K562 (cell line): ENCODE data around the gene GPRIN1. TPM values are rescaled to one million over a fixed set of nuclear protein-coding genes. Genes with fewer than 3 reads are reported as not detected.

ENCODE experiments used
- ATAC-seq: fragments of 200-7000 bp; cut with Tn5 transposase; 3 replicates; pipeline ENCODE4 v1.9.1; 2020; ENCODE audit warnings: moderate library complexity
- BruUV-seq: library from RNA; stranded (reverse); fragments of 400-500 nt; replicated peaks from 2 replicates; lab custom pipeline; 2021; lab: Mats Ljungman, UMichigan
- CTCF ChIA-PET: fragments of 300-600 bp; formaldehyde crosslinking; extraction: SDS; loops from one replicate; lab custom pipeline; 2021; ENCODE audit warnings: low intra/inter-chr PET ratio; lab: Yijun Ruan, JAX
- POLR2A ChIA-PET: fragments of 300-600, 350-650 bp; sonication (Branson Sonifier 250); formaldehyde crosslinking; extraction: SDS; loops from one replicate; lab custom pipeline; 2021; ENCODE audit warnings: antibody characterized with exemption, inconsistent platforms; lab: Yijun Ruan, JAX
- DNase-seq, 4 experiments: peaks; one replicate each; pipeline versions ENCODE4 v3.0.0 to v3.0.0-alpha.2; 2011 to 2018; ENCODE audit warnings: low spot score in 3 of 4, mixed read lengths in 3 of 4; ENCODE audit errors: extremely low read depth in 1 of 4
- FAIRE-seq: peaks from 2 replicates; lab custom pipeline; 2011; peaks lifted over from hg19 to GRCh38; lab: Jason Lieb, UNC
- H2AFZ ChIP-seq: 2 replicates; pipeline ENCODE4 v1.6.0; 2011; ENCODE audit warnings: low read depth, low read length, control low read depth, inconsistent platforms
- H3K27ac ChIP-seq: fragments of 200-600 bp; 3 replicates; pipeline ENCODE4 v1.8.0; 2011; ENCODE audit warnings: low read depth, mild to moderate bottlenecking, control low read depth, inconsistent platforms, low read length, moderate library complexity, mixed read lengths; ENCODE audit errors: extremely low read depth
- H3K27me3 ChIP-seq, 2 experiments: fragments of 300-600 bp in 1 of 2; 2 replicates in 1 of 2; 3 replicates in 1 of 2; pipeline versions ENCODE4 v1.6.0 to v1.8.0; 2011; ENCODE audit warnings: inconsistent platforms in 2 of 2, low read length in 2 of 2, mild to moderate bottlenecking in 1 of 2, mixed read lengths in 1 of 2, moderate library complexity in 1 of 2; ENCODE audit not compliant: control insufficient read depth in 2 of 2, insufficient read depth in 2 of 2
- H3K36me3 ChIP-seq: fragments of 300-600 bp; 3 replicates; pipeline ENCODE4 v1.8.0; 2011; ENCODE audit warnings: mild to moderate bottlenecking, low read length, inconsistent platforms; ENCODE audit not compliant: control insufficient read depth, insufficient read depth
- H3K4me1 ChIP-seq, 2 experiments: fragments of 200-600 bp in 1 of 2; replicated peaks in 1 of 2; 2 replicates in 1 of 2; 3 replicates in 1 of 2; pipeline versions ENCODE4 v1.5.1 to v1.8.0; 2011; ENCODE audit warnings: inconsistent platforms in 2 of 2, low read length in 2 of 2, mild to moderate bottlenecking in 1 of 2, mixed read lengths in 1 of 2, moderate library complexity in 1 of 2; ENCODE audit not compliant: control insufficient read depth in 2 of 2, insufficient read depth in 2 of 2
- H3K4me2 ChIP-seq: 2 replicates; pipeline ENCODE4 v1.6.1; 2011; ENCODE audit warnings: low read length, control low read depth, inconsistent platforms, mixed read lengths; ENCODE audit not compliant: insufficient read depth
- H3K4me3 ChIP-seq: fragments of 200-600 bp; sonication (generic), shearing (Covaris generic); 2 replicates; pipeline ENCODE4 v1.5.1; 2016; ENCODE audit warnings: control low read depth, inconsistent platforms
- H3K79me2 ChIP-seq: fragments of 200-600 bp; 3 replicates; pipeline ENCODE4 v1.8.0; 2011; ENCODE audit warnings: low read length, inconsistent platforms; ENCODE audit not compliant: control insufficient read depth, insufficient read depth
- H3K9ac ChIP-seq, 2 experiments: 2 replicates each; pipeline versions ENCODE4 v1.6.0 to v1.6.1; 2011; ENCODE audit warnings: low read depth in 2 of 2, low read length in 2 of 2, control low read depth in 1 of 2, inconsistent platforms in 1 of 2, mild to moderate bottlenecking in 1 of 2, mixed read lengths in 1 of 2; ENCODE audit not compliant: insufficient read depth in 1 of 2
- H3K9me1 ChIP-seq: one replicate; pipeline ENCODE4 v1.6.0; 2011; ENCODE audit warnings: inconsistent platforms, mild to moderate bottlenecking, low read length, moderate library complexity; ENCODE audit not compliant: control insufficient read depth, insufficient read depth
- H3K9me3 ChIP-seq: replicated peaks from 2 replicates; pipeline ENCODE4 v1.5.1; 2011; ENCODE audit warnings: low read depth, low read length, inconsistent platforms; ENCODE audit not compliant: control insufficient read depth, insufficient read depth
- H4K20me1 ChIP-seq: replicated peaks from 2 replicates; pipeline ENCODE4 v1.6.1; 2011; ENCODE audit warnings: low read length, inconsistent platforms, mixed read lengths; ENCODE audit not compliant: control insufficient read depth, insufficient read depth
- BCOR ChIP-seq: fragments of 450-650 bp; IDR thresholded peaks from 2 replicates; pipeline ENCODE4 v1.6.1; 2016
- CBX3 ChIP-seq, 2 experiments: IDR thresholded peaks; 1 replicate in 1 of 2; 2 replicates in 1 of 2; pipeline ENCODE4 v1.6.1; 2012; ENCODE audit warnings: inconsistent platforms in 2 of 2, low read length in 2 of 2, borderline replicate concordance in 1 of 2, control low read depth in 1 of 2
- CHD4 ChIP-seq: fragments of 200-600 bp; sonication (generic); IDR thresholded peaks from 3 replicates; pipeline ENCODE4 v1.6.1; 2012; ENCODE audit warnings: low read depth, mild to moderate bottlenecking, mixed read lengths, low read length, inconsistent platforms; ENCODE audit not compliant: insufficient read depth, insufficient replicate concordance, poor library complexity, severe bottlenecking
- COPS2 ChIP-seq: fragments of 450-650 bp; conservative IDR thresholded peaks from 2 replicates; pipeline ENCODE4 v1.6.1; 2016; ENCODE audit warnings: mild to moderate bottlenecking, moderate library complexity
- ESRRA ChIP-seq: fragments of 450-650 bp; IDR thresholded peaks from 2 replicates; pipeline ENCODE4 v1.6.1; 2014; ENCODE audit warnings: low read depth, mild to moderate bottlenecking, moderate library complexity, borderline replicate concordance
- HDAC2 ChIP-seq: fragments of 450-650 bp; IDR thresholded peaks from 2 replicates; pipeline ENCODE4 v1.6.1; 2016; ENCODE audit warnings: mild to moderate bottlenecking
- NR3C1 ChIP-seq: sonication (generic); formaldehyde crosslinking; IDR thresholded peaks from 2 replicates; pipeline ENCODE4 v1.8.1; 2022; ENCODE audit warnings: missing genetic modification reagents
- RBM15 ChIP-seq: fragments of 200-400 bp; formaldehyde crosslinking; IDR thresholded peaks from 2 replicates; pipeline ENCODE4 v1.6.1; 2018; ENCODE audit warnings: mild to moderate bottlenecking, low read length, moderate library complexity; ENCODE audit not compliant: insufficient read depth
- RBM25 ChIP-seq: fragments of 200-400 bp; formaldehyde crosslinking; IDR thresholded peaks from 2 replicates; pipeline ENCODE4 v1.6.1; 2018; ENCODE audit warnings: low read length, low read depth, moderate library complexity; ENCODE audit not compliant: severe bottlenecking
- WGBS: fragments of 100-300 bp; shearing (Covaris generic); methylation state at CpG from one replicate; pipeline ENCODE4 v1.1.6; 2016; ENCODE audit warnings: low coverage, mixed read lengths; ENCODE audit not compliant: insufficient coverage; ENCODE audit errors: missing lambda C conversion rate; 5-methylcytosine and 5-hydroxymethylcytosine counted together
- in situ Hi-C: fragments of 300-500 bp; cut with MboI; formaldehyde crosslinking; loops from 4 replicates; pipeline ENCODE4 v1.15.0; 2018; ENCODE audit warnings: inconsistent platforms, mixed read lengths
- intact Hi-C: fragments of 100-400 bp; cut with micrococcal nuclease; formaldehyde crosslinking; loops from 2 replicates; pipeline ENCODE4 v1.14.2; 2022
- polyA plus RNA-seq, 8 experiments: library from polyadenylated mRNA; depleted of rRNA in 4 of 8; stranded (reverse) in 5 of 8; unstranded in 3 of 8; fragments of >200 nt; fragmentation: Nextera tagmentation in 2 of 8; fragmentation: Illumina TruSeq in 1 of 8; extraction: Ambion mirVana in 2 of 8; extraction: Trizol in 1 of 8; gene quantifications; 2 replicates each; pipeline versions ENCODE4 v1.2.1 to v1.2.3, GENCODE V29; 2011 to 2014; ENCODE audit warnings: inconsistent platforms in 1 of 8, missing spikeins in 1 of 8
- total RNA-seq, 7 experiments: library from RNA; depleted of rRNA in 6 of 7; stranded (reverse); fragments of >200 nt in 6 of 7; fragmentation: Illumina TruSeq in 2 of 7; extraction: Trizol in 2 of 7; gene quantifications; 2 replicates each; pipeline versions ENCODE4 v1.2.1 to v1.2.3, GENCODE V29; 2011 to 2021; ENCODE audit warnings: low replicate concordance in 1 of 7
- TF ChIP-seq, protein P1 (sequence below): fragments of 450-650 bp; IDR thresholded peaks from 2 replicates; pipeline ENCODE4 v1.7.0; 2016; ENCODE audit warnings: borderline replicate concordance
- TF ChIP-seq, protein P2 (sequence below): fragments of 250-450 bp; sonication (Bioruptor Pico); IDR thresholded peaks from 2 replicates; pipeline ENCODE4 v1.5.1; 2021; ENCODE audit warnings: mild to moderate bottlenecking

The GPRIN1 gene
- total and polyA plus RNA-seq, 9 of the 15 experiments (the other 6 are each of a cell fraction or from before 2014, with no cell fraction given), result 0.15 to 11.6 (median 4.4) TPM

DNA sequence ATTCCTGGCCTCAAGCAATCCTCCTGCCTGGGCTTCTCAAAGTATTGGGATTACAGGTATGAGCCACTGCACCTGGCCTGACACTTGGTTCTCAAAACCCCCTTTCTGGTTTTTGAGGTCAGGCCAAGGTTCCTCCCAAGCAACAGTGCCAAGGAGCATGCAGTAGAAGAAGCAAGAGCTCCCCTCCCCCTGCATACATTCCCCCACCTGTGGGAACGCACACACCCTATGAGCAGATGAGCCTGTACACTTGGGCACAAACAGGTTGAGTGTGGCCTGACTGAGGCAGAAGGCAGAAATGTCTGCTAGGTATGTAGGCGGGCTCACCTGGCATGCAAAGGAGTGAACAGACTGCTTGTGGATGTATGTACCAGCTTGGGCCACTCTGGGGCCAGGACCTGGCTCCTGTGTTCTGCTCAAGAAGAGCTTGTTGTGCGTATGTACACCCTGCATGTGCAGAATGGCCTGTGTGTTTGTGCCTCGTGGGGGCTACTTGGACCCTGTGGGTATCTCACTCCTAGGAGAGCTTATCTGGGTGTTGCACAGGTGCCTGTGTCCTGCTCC is 1.7 kb downstream of the GPRIN1 start:
- H3K9me3 ChIP-seq, result no peaks in the 10 kb centered on the region
- peaks cover 3% of the 10 kb centered on the region; the same call in 2 of the 3 replicates for H3K36me3 ChIP-seq
- in situ Hi-C loops (no loop called here), intact Hi-C loops (no loop called here)
- WGBS, result 72% methylated on average over 4 of the region's 4 CpGs
- H3K4me3 ChIP-seq, result no peak overlapping the region
- H3K27me3 ChIP-seq, result peaks cover 0 to 6% of the 10 kb centered on the region in 2 experiments; a peak in 1 of 5 replicates
- ChIA-PET CTCF (no interaction called here), POLR2A (interaction anchor here (0.6 to 0.9 kb wide), 3 partner anchors 12 to 45 kb away, joined by 3 to 4 read pairs (median 3); no protein-coding TSS in a partner anchor)
- H3K27ac ChIP-seq, result no peak overlapping the region
- no peak for ATAC-seq
- H4K20me1 ChIP-seq, result peaks cover 34% of the 10 kb centered on the region
- peaks cover 2% of the 10 kb centered on the region; the same call in 1 of the 3 replicates for H3K79me2 ChIP-seq
- no peak for DNase-seq
- peaks cover 9% of the 10 kb centered on the region for H3K9me1 ChIP-seq
- BruUV-seq, result TSS peak; percentile 50
- H3K9ac ChIP-seq, result peak overlapping the region in 1 of 2 experiments; percentile 90; a peak in 1 of 4 replicates
- H3K4me2 ChIP-seq, result no peak overlapping the region
- H3K4me1 ChIP-seq, result peaks cover 23 to 30% of the 10 kb centered on the region in 2 experiments; a peak in 4 of 5 replicates
- no peak overlapping the region for H2AFZ ChIP-seq
- no peak for TF ChIP-seq COPS2
- no peak for TF ChIP-seq NR3C1 (CRISPR knock-in tag)
- no peak for FAIRE-seq

DNA sequence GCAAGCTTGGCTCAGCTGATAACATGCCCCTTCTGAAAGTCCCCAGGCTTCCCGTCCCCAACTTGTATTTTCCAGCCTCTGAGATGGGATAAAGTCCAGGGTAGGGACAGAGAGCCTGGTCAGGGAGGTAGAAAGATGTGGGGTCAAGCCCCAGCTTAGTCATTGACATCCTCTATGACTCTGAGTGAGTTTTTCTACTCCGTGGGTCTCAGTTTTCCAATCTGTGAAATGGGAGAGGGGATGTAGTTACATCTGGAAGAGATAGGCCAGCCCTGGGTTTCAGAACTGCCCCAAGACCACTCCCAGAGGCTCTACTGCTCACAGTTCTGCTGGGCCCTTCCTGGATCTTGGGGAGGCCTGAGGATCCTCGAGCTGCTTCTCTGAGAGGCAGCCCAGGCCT is 3.1 kb downstream of the GPRIN1 start:
- no peaks in the 10 kb centered on the region for H3K27me3 ChIP-seq
- CTCF ChIA-PET, result no interaction called here
- POLR2A ChIA-PET, result interaction anchor here (1.4 to 1.8 kb wide), 2 partner anchors 19 to 70 kb away, joined by 4 to 5 read pairs; partner anchors contain the start of gene RNF44
- H3K4me2 ChIP-seq, result no peak overlapping the region
- intact Hi-C loops (no loop called here), in situ Hi-C loops (no loop called here)
- H3K79me2 ChIP-seq, result peaks cover 2% of the 10 kb centered on the region; the same call in 1 of the 3 replicates
- H3K27ac ChIP-seq, result peak overlapping the region; percentile 22; the same call in 1 of the 3 replicates
- DNase-seq (no peak), FAIRE-seq (no peak), ATAC-seq (no peak)
- WGBS, result 73% methylated on average over 3 of the region's 3 CpGs
- no peak overlapping the region for H3K4me3 ChIP-seq
- H3K9ac ChIP-seq, result peak overlapping the region; percentile 31 to 61; a peak in 2 of 4 replicates
- no TSS peak for BruUV-seq
- peaks cover 7% of the 10 kb centered on the region for H3K9me1 ChIP-seq
- no peak overlapping the region for H2AFZ ChIP-seq
- peaks cover 23 to 31% of the 10 kb centered on the region in 2 experiments; a peak in 4 of 5 replicates for H3K4me1 ChIP-seq
- H3K9me3 ChIP-seq, result no peaks in the 10 kb centered on the region
- H4K20me1 ChIP-seq, result peaks cover 32% of the 10 kb centered on the region
- peaks cover 3% of the 10 kb centered on the region; the same call in 2 of the 3 replicates for H3K36me3 ChIP-seq
- TF ChIP-seq, protein P1, sequence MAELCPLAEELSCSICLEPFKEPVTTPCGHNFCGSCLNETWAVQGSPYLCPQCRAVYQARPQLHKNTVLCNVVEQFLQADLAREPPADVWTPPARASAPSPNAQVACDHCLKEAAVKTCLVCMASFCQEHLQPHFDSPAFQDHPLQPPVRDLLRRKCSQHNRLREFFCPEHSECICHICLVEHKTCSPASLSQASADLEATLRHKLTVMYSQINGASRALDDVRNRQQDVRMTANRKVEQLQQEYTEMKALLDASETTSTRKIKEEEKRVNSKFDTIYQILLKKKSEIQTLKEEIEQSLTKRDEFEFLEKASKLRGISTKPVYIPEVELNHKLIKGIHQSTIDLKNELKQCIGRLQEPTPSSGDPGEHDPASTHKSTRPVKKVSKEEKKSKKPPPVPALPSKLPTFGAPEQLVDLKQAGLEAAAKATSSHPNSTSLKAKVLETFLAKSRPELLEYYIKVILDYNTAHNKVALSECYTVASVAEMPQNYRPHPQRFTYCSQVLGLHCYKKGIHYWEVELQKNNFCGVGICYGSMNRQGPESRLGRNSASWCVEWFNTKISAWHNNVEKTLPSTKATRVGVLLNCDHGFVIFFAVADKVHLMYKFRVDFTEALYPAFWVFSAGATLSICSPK, result no peak
- peak; percentile 60; the same call in 1 of the 2 replicates for TF ChIP-seq HDAC2
- TF ChIP-seq CBX3 (IDR thresholded peaks at IDR 0.05; ENCODE audit: borderline replicate concordance in 1 of 2, low read length in 2 of 2), result peak in 1 of 2 experiments; percentile 57; a peak in 1 of 3 replicates
- peak; percentile 98 for TF ChIP-seq RBM25
- TF ChIP-seq, protein P2, sequence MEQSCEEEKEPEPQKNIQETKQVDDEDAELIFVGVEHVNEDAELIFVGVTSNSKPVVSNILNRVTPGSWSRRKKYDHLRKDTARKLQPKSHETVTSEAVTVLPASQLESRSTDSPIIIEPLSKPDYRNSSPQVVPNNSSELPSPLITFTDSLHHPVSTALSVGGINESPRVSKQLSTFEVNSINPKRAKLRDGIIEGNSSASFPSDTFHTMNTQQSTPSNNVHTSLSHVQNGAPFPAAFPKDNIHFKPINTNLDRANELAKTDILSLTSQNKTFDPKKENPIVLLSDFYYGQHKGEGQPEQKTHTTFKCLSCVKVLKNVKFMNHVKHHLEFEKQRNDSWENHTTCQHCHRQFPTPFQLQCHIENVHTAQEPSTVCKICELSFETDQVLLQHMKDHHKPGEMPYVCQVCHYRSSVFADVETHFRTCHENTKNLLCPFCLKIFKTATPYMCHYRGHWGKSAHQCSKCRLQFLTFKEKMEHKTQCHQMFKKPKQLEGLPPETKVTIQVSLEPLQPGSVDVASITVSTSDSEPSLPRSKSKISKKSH (CRISPR knock-in tag), result no peak
- TF ChIP-seq ESRRA, result 0 out of 2 replicates have a peak, but pooled peaks have one; percentile 24
- TF ChIP-seq BCOR, result peak; percentile 92
- peak; percentile 52 for TF ChIP-seq CHD4
- no peak for TF ChIP-seq RBM15
